Measurements from ENCODE around the gene MYL6.
"Not testable (repeated sequence)": the region's sequence is repeated elsewhere in the genome, so short reads cannot be mapped to it uniquely, and the experiment has no call there.

MYL6 gene

GRCh38 chr12:56178347-56178746 is 20.2 kb downstream of the MYL6 start:
- no peaks in the 10 kb centered on the region for H3K27me3 Mint-ChIP-seq (ENCODE audit: low read depth)
- no peaks in the 10 kb centered on the region for H3K9me3 Mint-ChIP-seq
- no peak for DNase-seq (ENCODE audit: low spot score)
- H3K4me1 Mint-ChIP-seq (ENCODE audit: low read depth), result no peaks in the 10 kb centered on the region
- peaks cover 66% of the 10 kb centered on the region for H3K36me3 Mint-ChIP-seq (ENCODE audit: low read depth)
- H3K27ac Mint-ChIP-seq, result no peak overlapping the region
- no peak overlapping the region for H3K4me3 Mint-ChIP-seq

GRCh38 chr12:56186957-56187356 is 28.8 kb downstream of the MYL6 start:
- Mint-ChIP-seq H3K36me3 (ENCODE audit: low read depth) (peaks cover 45% of the 10 kb centered on the region), H3K4me3 (peak overlapping the region; percentile 91), H3K27me3 (ENCODE audit: low read depth) (no peaks in the 10 kb centered on the region), H3K9me3 (no peaks in the 10 kb centered on the region), H3K27ac (no peak overlapping the region), H3K4me1 (ENCODE audit: low read depth) (peaks cover 32% of the 10 kb centered on the region)
- DNase-seq (ENCODE audit: low spot score), result no peak

GRCh38 chr12:56188131-56188777 is 30.1 kb downstream of the MYL6 start:
- peaks cover 38% of the 10 kb centered on the region for H3K36me3 Mint-ChIP-seq (ENCODE audit: low read depth)
- DNase-seq (ENCODE audit: low spot score), result no peak
- peak overlapping the region; percentile 81 for H3K27ac Mint-ChIP-seq
- peaks cover 41% of the 10 kb centered on the region for H3K4me1 Mint-ChIP-seq (ENCODE audit: low read depth)
- no peaks in the 10 kb centered on the region for H3K9me3 Mint-ChIP-seq
- peak overlapping the region; percentile 91 for H3K4me3 Mint-ChIP-seq
- H3K27me3 Mint-ChIP-seq (ENCODE audit: low read depth), result no peaks in the 10 kb centered on the region

- peak overlapping the region; percentile 81 for H3K27ac Mint-ChIP-seq
- no peaks in the 10 kb centered on the region for H3K27me3 Mint-ChIP-seq (ENCODE audit: low read depth)
- H3K4me1 Mint-ChIP-seq (ENCODE audit: low read depth), result peaks cover 44% of the 10 kb centered on the region
- no peaks in the 10 kb centered on the region for H3K9me3 Mint-ChIP-seq
- peak; percentile 7 for DNase-seq (ENCODE audit: low spot score)
- H3K36me3 Mint-ChIP-seq (ENCODE audit: low read depth), result peaks cover 37% of the 10 kb centered on the region
- H3K4me3 Mint-ChIP-seq, result peak overlapping the region; percentile 91
Measured at GRCh38 chr12:56188778-56189098, 30.6 kb downstream of the MYL6 start.

- peak within 1 kb of the TSS; percentile 95 for H3K4me3 Mint-ChIP-seq
- peak; percentile 87 for DNase-seq (ENCODE audit: low spot score)
- peaks cover 34% of the 10 kb centered on the region for H3K36me3 Mint-ChIP-seq (ENCODE audit: low read depth)
- no peaks in the 10 kb centered on the region for H3K9me3 Mint-ChIP-seq
- H3K27me3 Mint-ChIP-seq (ENCODE audit: low read depth), result no peaks in the 10 kb centered on the region
- peak within 1 kb of the TSS; percentile 99 for H3K27ac Mint-ChIP-seq
- peaks cover 44% of the 10 kb centered on the region for H3K4me1 Mint-ChIP-seq (ENCODE audit: low read depth)
Measured at GRCh38 chr12:56189099-56189917, 31.1 kb downstream of the MYL6 start, which contains the start of gene SMARCC2. SMARCC2 (minus strand) TSS chr12:56189483; CDS start chr12:56189461, 22 bp downstream.

GRCh38 chr12:56189918-56190694 is 31.9 kb downstream of the MYL6 start:
- peak; percentile 86 for DNase-seq (ENCODE audit: low spot score)
- peaks cover 27% of the 10 kb centered on the region for H3K36me3 Mint-ChIP-seq (ENCODE audit: low read depth)
- no peaks in the 10 kb centered on the region for H3K9me3 Mint-ChIP-seq
- H3K27ac Mint-ChIP-seq, result peak overlapping the region; percentile 99
- H3K4me1 Mint-ChIP-seq (ENCODE audit: low read depth), result peaks cover 44% of the 10 kb centered on the region
- H3K27me3 Mint-ChIP-seq (ENCODE audit: low read depth), result no peaks in the 10 kb centered on the region
- H3K4me3 Mint-ChIP-seq, result peak overlapping the region; percentile 95

- Mint-ChIP-seq H3K27ac (peak overlapping the region; percentile 99), H3K4me3 (peak overlapping the region; percentile 95), H3K27me3 (ENCODE audit: low read depth) (no peaks in the 10 kb centered on the region), H3K4me1 (ENCODE audit: low read depth) (peaks cover 44% of the 10 kb centered on the region), H3K9me3 (no peaks in the 10 kb centered on the region), H3K36me3 (ENCODE audit: low read depth) (peaks cover 25% of the 10 kb centered on the region)
- no peak for DNase-seq (ENCODE audit: low spot score)
Measured at GRCh38 chr12:56190695-56191155, 32.6 kb downstream of the MYL6 start.

GRCh38 chr12:56192582-56192981 is 34.4 kb downstream of the MYL6 start:
- Mint-ChIP-seq H3K27ac (peak overlapping the region; percentile 17), H3K4me1 (ENCODE audit: low read depth) (peaks cover 32% of the 10 kb centered on the region), H3K27me3 (ENCODE audit: low read depth) (no peaks in the 10 kb centered on the region), H3K4me3 (peak overlapping the region; percentile 5), H3K36me3 (ENCODE audit: low read depth) (peaks cover 12% of the 10 kb centered on the region), H3K9me3 (no peaks in the 10 kb centered on the region)
- no peak for DNase-seq (ENCODE audit: low spot score)

GRCh38 chr12:56193025-56193578 is 34.9 kb downstream of the MYL6 start:
- H3K4me3 Mint-ChIP-seq, result no peak overlapping the region
- no peaks in the 10 kb centered on the region for H3K9me3 Mint-ChIP-seq
- no peaks in the 10 kb centered on the region for H3K27me3 Mint-ChIP-seq (ENCODE audit: low read depth)
- H3K4me1 Mint-ChIP-seq (ENCODE audit: low read depth), result peaks cover 27% of the 10 kb centered on the region
- DNase-seq (ENCODE audit: low spot score), result peak; percentile 60
- H3K36me3 Mint-ChIP-seq (ENCODE audit: low read depth), result peaks cover 7% of the 10 kb centered on the region
- peak overlapping the region; percentile 0 for H3K27ac Mint-ChIP-seq

- H3K36me3 Mint-ChIP-seq (ENCODE audit: low read depth); H3K27me3 Mint-ChIP-seq (ENCODE audit: low read depth); H3K4me3 Mint-ChIP-seq; H3K27ac Mint-ChIP-seq; H3K9me3 Mint-ChIP-seq; DNase-seq (ENCODE audit: low spot score): not testable (repeated sequence)
- peaks cover 12% of the 10 kb centered on the region for H3K4me1 Mint-ChIP-seq (ENCODE audit: low read depth)
Measured at GRCh38 chr12:56196818-56197550, 38.8 kb downstream of the MYL6 start.

GRCh38 chr12:56197921-56198635 is 39.9 kb downstream of the MYL6 start:
- peaks cover 1% of the 10 kb centered on the region for H3K36me3 Mint-ChIP-seq (ENCODE audit: low read depth)
- no peaks in the 10 kb centered on the region for H3K27me3 Mint-ChIP-seq (ENCODE audit: low read depth)
- no peaks in the 10 kb centered on the region for H3K9me3 Mint-ChIP-seq
- no peak overlapping the region for H3K4me3 Mint-ChIP-seq
- peaks cover 6% of the 10 kb centered on the region for H3K4me1 Mint-ChIP-seq (ENCODE audit: low read depth)
- no peak for DNase-seq (ENCODE audit: low spot score)
- H3K27ac Mint-ChIP-seq, result no peak overlapping the region

- Mint-ChIP-seq H3K27ac (no peak overlapping the region), H3K27me3 (ENCODE audit: low read depth) (no peaks in the 10 kb centered on the region), H3K36me3 (ENCODE audit: low read depth) (peaks cover 1% of the 10 kb centered on the region), H3K9me3 (no peaks in the 10 kb centered on the region), H3K4me3 (no peak overlapping the region), H3K4me1 (ENCODE audit: low read depth) (peaks cover 2% of the 10 kb centered on the region)
- DNase-seq (ENCODE audit: low spot score), result no peak
Measured at GRCh38 chr12:56198836-56199235, 40.7 kb downstream of the MYL6 start.

GRCh38 chr12:56202366-56202765 is 44.2 kb downstream of the MYL6 start:
- Mint-ChIP-seq H3K4me3 (no peak overlapping the region), H3K27me3 (ENCODE audit: low read depth) (no peaks in the 10 kb centered on the region), H3K27ac (no peak overlapping the region), H3K36me3 (ENCODE audit: low read depth) (peaks cover 12% of the 10 kb centered on the region), H3K9me3 (no peaks in the 10 kb centered on the region), H3K4me1 (ENCODE audit: low read depth) (peaks cover 2% of the 10 kb centered on the region)
- no peak for DNase-seq (ENCODE audit: low spot score)
